KOPT-K1 (cell line): ENCODE results near the gene PABPC1L.
A peak's percentile ranks its signal among the peaks of the same experiment; 100 is the strongest.

ENCODE experiments used
- H3K27ac ChIP-seq: fragments of 200-600 bp; sonication (generic); 2 replicates; pipeline ENCODE4 v1.5.1; 2016; ENCODE audit warnings: antibody characterized with exemption, mild to moderate bottlenecking, low read depth, low read length; ENCODE audit not compliant: poor library complexity, severe bottlenecking
- H3K36me3 ChIP-seq: fragments of 200-600 bp; sonication (generic); 2 replicates; pipeline ENCODE4 v1.5.1; 2017; ENCODE audit warnings: antibody characterized with exemption, mild to moderate bottlenecking, low read length, moderate library complexity; ENCODE audit not compliant: insufficient read depth
- H3K9me3 ChIP-seq: fragments of 200-600 bp; sonication (generic); 2 replicates; pipeline ENCODE4 v1.5.1; 2017; ENCODE audit warnings: antibody characterized with exemption, low read length, mild to moderate bottlenecking; ENCODE audit not compliant: insufficient read depth, poor library complexity, severe bottlenecking

The PABPC1L gene

GRCh38 chr20:44888226-44889103, 21.4 kb upstream of the PABPC1L start:
- no peaks in the 10 kb centered on the region for H3K9me3 ChIP-seq
- peaks cover 56% of the 10 kb centered on the region for H3K36me3 ChIP-seq
- H3K27ac ChIP-seq = no peak overlapping the region

DNA sequence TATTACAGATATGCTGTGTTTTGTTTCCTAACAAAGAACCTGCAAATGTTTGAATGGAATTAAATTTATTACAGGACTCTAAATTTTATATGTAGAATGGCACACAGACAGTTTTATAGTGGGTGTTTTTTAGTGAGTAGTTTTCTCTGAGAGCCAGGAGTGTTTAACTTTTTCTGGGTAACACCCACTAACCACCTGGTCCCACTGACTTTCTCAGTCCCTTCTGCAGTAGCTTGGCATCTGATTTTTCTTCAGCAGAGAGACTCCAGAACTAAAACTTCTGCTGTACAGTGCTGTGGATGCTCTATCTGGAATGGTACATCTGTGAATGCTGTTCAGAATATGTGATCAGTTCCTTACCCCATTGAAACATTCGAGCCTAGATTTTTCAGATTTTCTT, 18.0 kb upstream of the PABPC1L start:
- peaks cover 76% of the 10 kb centered on the region for H3K36me3 ChIP-seq
- H3K27ac ChIP-seq = no peak overlapping the region
- no peaks in the 10 kb centered on the region for H3K9me3 ChIP-seq

DNA sequence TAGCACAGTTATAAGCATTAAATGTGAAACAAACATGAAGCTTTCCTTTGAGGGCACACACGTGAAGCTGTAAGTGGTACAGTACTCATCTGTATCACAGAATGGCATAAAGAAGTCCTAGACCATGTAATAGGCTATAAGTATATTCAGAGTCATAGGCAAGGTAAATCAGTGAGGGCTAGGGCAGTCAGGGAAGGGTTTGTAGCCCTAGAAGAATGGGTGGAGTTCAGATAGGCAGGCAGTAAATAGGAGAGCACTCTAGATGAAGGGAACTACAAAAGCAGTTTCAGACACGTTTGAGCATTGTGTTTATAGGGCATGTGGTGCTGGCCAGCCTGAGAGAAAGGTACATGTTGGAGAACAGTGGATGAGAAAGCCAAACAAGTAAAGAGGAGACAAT, 14.9 kb upstream of the PABPC1L start:
- Histone ChIP-seq H3K27ac (no peak overlapping the region), H3K9me3 (no peaks in the 10 kb centered on the region)

GRCh38 chr20:44896583-44896982, 13.3 kb upstream of the PABPC1L start:
- Histone ChIP-seq H3K36me3 (peaks cover 62% of the 10 kb centered on the region), H3K27ac (no peak overlapping the region), H3K9me3 (no peaks in the 10 kb centered on the region)

More for the DNA sequence above, 14.9 kb upstream of the PABPC1L start:
- peaks cover 61% of the 10 kb centered on the region for H3K36me3 ChIP-seq

- peaks cover 62% of the 10 kb centered on the region for H3K36me3 ChIP-seq
- H3K9me3 ChIP-seq = no peaks in the 10 kb centered on the region
- no peak overlapping the region for H3K27ac ChIP-seq
Measured at GRCh38 chr20:44897133-44897532, 12.7 kb upstream of the PABPC1L start.

- no peaks in the 10 kb centered on the region for H3K9me3 ChIP-seq
- no peak overlapping the region for H3K27ac ChIP-seq
- peaks cover 71% of the 10 kb centered on the region for H3K36me3 ChIP-seq
Measured at GRCh38 chr20:44900231-44900854, 9.5 kb upstream of the PABPC1L start.

- Histone ChIP-seq H3K9me3 (no peaks in the 10 kb centered on the region), H3K27ac (no peak overlapping the region), H3K36me3 (peaks cover 82% of the 10 kb centered on the region)
Measured at GRCh38 chr20:44901974-44902373, 7.9 kb upstream of the PABPC1L start.

DNA sequence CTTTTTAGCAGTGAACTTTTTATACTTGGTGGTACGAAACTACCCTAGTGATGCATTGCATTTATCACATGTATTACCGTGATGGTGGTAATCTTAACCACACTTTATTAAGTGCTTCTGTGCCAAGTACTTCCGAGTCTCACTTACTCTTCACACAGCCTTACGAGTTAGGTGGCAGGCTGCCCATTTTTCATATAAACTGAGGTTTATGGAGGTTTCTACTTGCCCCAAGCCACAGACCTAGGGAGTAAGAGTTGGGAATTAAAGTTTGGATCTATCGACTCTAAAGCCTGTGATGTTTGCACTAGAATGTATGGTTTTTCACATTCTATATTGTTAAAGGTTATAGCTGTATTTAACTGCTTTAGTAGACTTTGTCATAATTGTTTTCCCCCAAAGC, 5.5 kb upstream of the PABPC1L start:
- H3K36me3 ChIP-seq = peaks cover 98% of the 10 kb centered on the region

GRCh38 chr20:44908987-44909871, 631 bp upstream of the PABPC1L start:
- H3K36me3 ChIP-seq = peaks cover 71% of the 10 kb centered on the region
- H3K27ac ChIP-seq = no peak overlapping the region
- no peaks in the 10 kb centered on the region for H3K9me3 ChIP-seq

More for the DNA sequence above, 5.5 kb upstream of the PABPC1L start:
- no peaks in the 10 kb centered on the region for H3K9me3 ChIP-seq
- no peak overlapping the region for H3K27ac ChIP-seq

- Histone ChIP-seq H3K9me3 (no peaks in the 10 kb centered on the region), H3K36me3 (peaks cover 67% of the 10 kb centered on the region)
Measured at GRCh38 chr20:44910690-44911262, 916 bp downstream of the PABPC1L start.

DNA sequence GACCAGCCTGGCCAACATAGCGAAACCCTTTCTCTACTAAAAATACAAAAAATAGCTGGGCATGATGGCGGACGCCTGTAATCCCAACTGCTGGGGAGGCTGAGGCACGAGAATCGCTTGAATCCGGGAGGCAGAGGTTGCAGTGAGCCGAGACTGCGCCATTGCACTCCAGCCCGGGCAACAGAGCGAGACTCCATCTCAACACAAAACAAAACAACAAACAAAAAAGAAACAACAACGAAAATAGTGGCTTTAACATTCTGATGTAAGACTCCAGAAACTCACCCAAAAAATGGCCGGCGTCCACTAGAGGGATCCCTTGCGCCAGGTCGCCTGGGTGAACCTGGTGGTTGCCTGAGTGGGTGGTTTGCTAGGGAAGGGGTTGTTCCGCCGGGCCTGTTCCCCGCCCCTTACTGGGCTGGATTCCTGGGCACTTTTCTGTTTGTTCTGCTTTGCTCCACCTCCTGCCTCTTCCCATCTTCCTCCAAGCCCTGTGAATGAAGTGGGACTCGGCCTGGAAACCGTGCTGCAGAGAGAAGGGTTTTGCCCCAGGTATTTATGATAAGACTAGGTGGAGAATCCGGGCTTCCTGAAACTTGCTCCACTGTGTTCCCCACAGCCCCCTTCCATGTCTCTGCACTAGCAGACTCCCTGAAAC, 1.5 kb downstream of the PABPC1L start:
- Histone ChIP-seq H3K9me3 (no peaks in the 10 kb centered on the region), H3K27ac (no peak overlapping the region), H3K36me3 (peaks cover 67% of the 10 kb centered on the region)

More at GRCh38 chr20:44910690-44911262, 916 bp downstream of the PABPC1L start:
- H3K27ac ChIP-seq = peak overlapping the region; percentile 64

DNA sequence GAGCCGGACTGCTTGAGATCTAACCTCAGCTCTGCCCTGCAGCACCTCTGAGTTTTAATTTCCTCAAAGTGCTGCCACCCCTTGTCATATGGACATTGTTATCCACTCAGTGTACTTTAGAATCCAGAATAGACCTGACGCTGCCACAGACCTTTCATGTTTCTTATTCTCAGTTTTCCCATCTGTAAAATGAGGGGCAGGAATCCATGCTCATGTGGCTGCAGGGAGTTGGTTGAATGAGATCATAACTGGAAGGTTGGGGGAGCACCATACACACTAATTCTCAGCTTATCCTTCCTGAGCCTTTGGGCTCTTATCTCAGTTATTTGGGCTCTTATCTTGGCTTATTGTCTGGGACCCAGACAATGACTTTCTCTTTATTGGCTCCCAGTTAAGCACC, 2.3 kb downstream of the PABPC1L start:
- Histone ChIP-seq H3K36me3 (peaks cover 67% of the 10 kb centered on the region), H3K27ac (no peak overlapping the region), H3K9me3 (no peaks in the 10 kb centered on the region)

DNA sequence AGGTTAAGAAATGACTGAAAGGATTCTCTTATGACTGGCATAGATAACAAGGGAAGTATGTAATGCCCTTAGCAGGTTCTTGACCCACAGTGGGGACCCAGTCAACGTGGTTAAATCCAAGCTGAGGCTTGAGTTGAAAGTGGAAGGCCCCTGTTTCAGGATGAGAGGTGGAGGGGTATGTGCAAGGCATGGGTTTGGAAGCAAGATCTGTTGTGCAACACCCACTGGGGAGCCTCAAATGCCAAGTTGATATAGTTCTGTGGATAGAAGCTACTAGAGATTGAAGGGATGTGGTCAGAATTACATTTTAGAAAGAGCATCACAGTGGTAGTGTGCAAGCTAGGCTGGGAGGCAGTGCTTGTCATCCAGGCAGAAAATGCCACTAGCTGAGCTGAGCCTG, 5.1 kb downstream of the PABPC1L start:
- H3K9me3 ChIP-seq = no peaks in the 10 kb centered on the region
- H3K36me3 ChIP-seq = peaks cover 68% of the 10 kb centered on the region

GRCh38 chr20:44916586-44916985, 6.7 kb downstream of the PABPC1L start:
- Histone ChIP-seq H3K27ac (no peak overlapping the region), H3K9me3 (no peaks in the 10 kb centered on the region), H3K36me3 (peaks cover 76% of the 10 kb centered on the region)

More for the DNA sequence above, 5.1 kb downstream of the PABPC1L start:
- H3K27ac ChIP-seq = no peak overlapping the region
